Neural cell (in vitro differentiated cells): ENCODE measurements around the gene PLA2G2D. TPM values are rescaled to one million over a fixed set of nuclear protein-coding genes. Genes with fewer than 3 reads are reported as not detected.

Source experiments
- H2AFZ ChIP-seq: fragments of 200-600, 300-800 bp; sonication (generic), shearing (Covaris generic); 2 replicates; pipeline ENCODE4 v1.6.0; 2014; ENCODE audit warnings: low read depth, mild to moderate bottlenecking, antibody characterized with exemption, low read length, moderate library complexity
- H3F3A ChIP-seq: fragments of 200-600 bp; shearing (Covaris generic); 2 replicates; pipeline ENCODE4 v1.6.1; 2016; ENCODE audit warnings: mild to moderate bottlenecking, moderate library complexity, mixed read lengths, antibody characterized with exemption, low read length; ENCODE audit not compliant: insufficient read depth, poor library complexity, severe bottlenecking
- H3K27ac ChIP-seq: fragments of 200-600, 300-800 bp; sonication (generic), shearing (Covaris generic); 2 replicates; pipeline ENCODE4 v1.5.1; 2014; ENCODE audit warnings: mild to moderate bottlenecking, low read length, moderate library complexity
- H3K27me3 ChIP-seq: fragments of 300-800, 200-600 bp; sonication (generic), shearing (Covaris generic); 2 replicates; pipeline ENCODE4 v1.6.0; 2014; ENCODE audit warnings: mild to moderate bottlenecking, low read depth, low read length, moderate library complexity; ENCODE audit not compliant: insufficient read depth
- H3K36me3 ChIP-seq: fragments of 300-800, 200-600 bp; sonication (generic), shearing (Covaris generic); 2 replicates; pipeline ENCODE4 v1.5.1; 2014; ENCODE audit warnings: mild to moderate bottlenecking, antibody characterized with exemption, low read length, moderate library complexity; ENCODE audit not compliant: insufficient read depth
- H3K4me2 ChIP-seq: fragments of 300-800, 200-600 bp; sonication (generic), shearing (Covaris generic); 2 replicates; pipeline ENCODE4 v1.6.0; 2014; ENCODE audit warnings: mild to moderate bottlenecking, low read length
- H3K4me3 ChIP-seq: fragments of 300-800, 200-600 bp; sonication (generic), shearing (Covaris generic); 2 replicates; pipeline ENCODE4 v1.5.1; 2014; ENCODE audit warnings: mild to moderate bottlenecking, low read length, moderate library complexity
- H3K79me2 ChIP-seq: fragments of 200-600 bp; shearing (Covaris generic); replicated peaks from 2 replicates; pipeline ENCODE4 v1.6.0; 2014; ENCODE audit warnings: mild to moderate bottlenecking, low read length, moderate library complexity; ENCODE audit not compliant: insufficient read depth
- H3K9ac ChIP-seq: fragments of 300-800, 200-600 bp; sonication (generic), shearing (Covaris generic); 2 replicates; pipeline ENCODE4 v1.6.1; 2016; ENCODE audit warnings: mild to moderate bottlenecking, low read length, mixed read lengths
- H3K9me2 ChIP-seq: fragments of 200-600 bp; shearing (Covaris generic); 2 replicates; pipeline ENCODE4 v1.6.1; 2016; ENCODE audit warnings: mild to moderate bottlenecking, low read length, mixed read lengths; ENCODE audit not compliant: insufficient read depth
- H3K9me3 ChIP-seq: fragments of 200-600, 300-800 bp; sonication (generic), shearing (Covaris generic); 2 replicates; pipeline ENCODE4 v1.6.1; 2016; ENCODE audit warnings: mild to moderate bottlenecking, mixed run types, low read length, moderate library complexity, mixed read lengths
- H4K20me1 ChIP-seq: fragments of 200-600 bp; shearing (Covaris generic); 2 replicates; pipeline ENCODE4 v1.6.1; 2016; ENCODE audit warnings: mild to moderate bottlenecking, mixed run types; ENCODE audit not compliant: insufficient read depth
- CTCF ChIP-seq: fragments of 450-650 bp; IDR thresholded peaks from 2 replicates; pipeline ENCODE4 v1.5.1; 2014; ENCODE audit warnings: antibody characterized with exemption, mild to moderate bottlenecking, moderate library complexity; ENCODE audit not compliant: poor library complexity, severe bottlenecking
- EP300 ChIP-seq: fragments of 450-650 bp; conservative IDR thresholded peaks from 2 replicates; pipeline ENCODE4 v1.6.1; 2014; ENCODE audit warnings: antibody characterized with exemption, mild to moderate bottlenecking, moderate library complexity; ENCODE audit not compliant: poor library complexity, severe bottlenecking
- EZH2 ChIP-seq: fragments of 200-600, 300-800 bp; shearing (Covaris generic), sonication (generic); IDR thresholded peaks from 2 replicates; pipeline ENCODE4 v1.6.1; 2014; ENCODE audit warnings: antibody characterized with exemption, low read length, borderline replicate concordance, mild to moderate bottlenecking; ENCODE audit not compliant: insufficient read depth, poor library complexity, severe bottlenecking
- MXI1 ChIP-seq: fragments of 450-650 bp; conservative IDR thresholded peaks from 2 replicates; pipeline ENCODE4 v1.6.1; 2014; ENCODE audit warnings: antibody characterized with exemption, mild to moderate bottlenecking; ENCODE audit not compliant: poor library complexity, severe bottlenecking
- POLR2AphosphoS5 ChIP-seq: IDR thresholded peaks from 2 replicates; pipeline ENCODE4 v1.6.1; 2012
- RAD21 ChIP-seq: fragments of 450-650 bp; conservative IDR thresholded peaks from 2 replicates; pipeline ENCODE4 v1.6.1; 2014; ENCODE audit warnings: antibody characterized with exemption, mild to moderate bottlenecking, moderate library complexity
- SMC3 ChIP-seq: fragments of 450-650 bp; conservative IDR thresholded peaks from 2 replicates; pipeline ENCODE4 v1.6.1; 2014; ENCODE audit warnings: antibody characterized with exemption, mild to moderate bottlenecking, moderate library complexity; ENCODE audit not compliant: poor library complexity
- TAF1 ChIP-seq: IDR thresholded peaks from 2 replicates; pipeline ENCODE4 v1.6.1; 2012; ENCODE audit warnings: low read depth
- polyA plus RNA-seq: library from polyadenylated mRNA; depleted of rRNA; stranded (reverse); fragments of >200 nt; gene quantifications from 2 replicates; pipeline ENCODE4 v1.2.3, GENCODE V29; 2014
- TF ChIP-seq, protein P1 (sequence below): IDR thresholded peaks from 2 replicates; pipeline ENCODE4 v1.6.1; 2012; ENCODE audit warnings: borderline replicate concordance

PLA2G2D gene
- polyA plus RNA-seq, 1 donor from 2014 or later: not detected

DNA sequence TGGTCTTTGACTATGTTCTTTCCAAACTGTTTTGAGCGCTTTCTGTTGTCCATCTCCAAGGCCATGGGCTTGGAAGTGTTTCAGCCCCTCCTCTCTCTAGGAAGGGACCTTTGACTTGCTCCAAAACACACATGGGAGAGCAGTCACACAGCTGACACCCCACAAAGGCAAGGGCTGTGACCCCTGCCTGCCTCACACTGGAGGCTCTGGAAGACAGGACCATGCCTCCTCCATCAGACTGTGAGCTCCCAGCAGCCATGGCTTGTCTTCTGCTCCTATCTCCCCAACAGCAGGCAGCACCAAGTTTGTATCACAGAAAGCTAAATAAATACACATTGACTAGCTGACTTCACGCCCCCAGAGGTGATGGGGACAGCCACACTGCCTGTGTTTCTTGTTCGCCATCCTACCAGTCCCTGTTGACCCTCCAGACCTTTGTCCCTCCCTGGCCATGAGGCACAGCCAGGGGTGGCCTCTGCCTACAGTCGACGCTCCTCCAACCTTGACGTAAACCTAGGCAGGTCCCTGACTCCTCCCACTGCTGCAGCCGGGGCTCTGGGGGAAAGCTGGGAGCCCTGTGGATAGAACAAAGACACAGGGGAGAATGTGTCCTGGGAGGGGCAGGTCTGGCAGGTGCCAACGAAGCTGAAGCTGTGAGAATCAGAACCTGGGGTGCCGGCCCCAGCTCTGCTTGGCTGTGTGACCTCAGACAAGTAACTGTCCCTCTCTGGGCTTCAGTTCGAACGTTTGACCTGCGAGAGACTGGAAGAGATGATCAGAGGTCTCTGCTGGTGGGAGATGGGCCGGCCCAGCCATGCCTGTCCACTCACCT lies 24.6 kb upstream of the PLA2G2D start:
- no peaks in the 10 kb centered on the region for H3K27me3 ChIP-seq
- no peaks in the 10 kb centered on the region for H3K36me3 ChIP-seq
- H3K4me3 ChIP-seq: no peak overlapping the region
- no peak overlapping the region for H3K27ac ChIP-seq
- no peak for TF ChIP-seq SMC3
- TF ChIP-seq CTCF: no peak
- TF ChIP-seq, protein P1, sequence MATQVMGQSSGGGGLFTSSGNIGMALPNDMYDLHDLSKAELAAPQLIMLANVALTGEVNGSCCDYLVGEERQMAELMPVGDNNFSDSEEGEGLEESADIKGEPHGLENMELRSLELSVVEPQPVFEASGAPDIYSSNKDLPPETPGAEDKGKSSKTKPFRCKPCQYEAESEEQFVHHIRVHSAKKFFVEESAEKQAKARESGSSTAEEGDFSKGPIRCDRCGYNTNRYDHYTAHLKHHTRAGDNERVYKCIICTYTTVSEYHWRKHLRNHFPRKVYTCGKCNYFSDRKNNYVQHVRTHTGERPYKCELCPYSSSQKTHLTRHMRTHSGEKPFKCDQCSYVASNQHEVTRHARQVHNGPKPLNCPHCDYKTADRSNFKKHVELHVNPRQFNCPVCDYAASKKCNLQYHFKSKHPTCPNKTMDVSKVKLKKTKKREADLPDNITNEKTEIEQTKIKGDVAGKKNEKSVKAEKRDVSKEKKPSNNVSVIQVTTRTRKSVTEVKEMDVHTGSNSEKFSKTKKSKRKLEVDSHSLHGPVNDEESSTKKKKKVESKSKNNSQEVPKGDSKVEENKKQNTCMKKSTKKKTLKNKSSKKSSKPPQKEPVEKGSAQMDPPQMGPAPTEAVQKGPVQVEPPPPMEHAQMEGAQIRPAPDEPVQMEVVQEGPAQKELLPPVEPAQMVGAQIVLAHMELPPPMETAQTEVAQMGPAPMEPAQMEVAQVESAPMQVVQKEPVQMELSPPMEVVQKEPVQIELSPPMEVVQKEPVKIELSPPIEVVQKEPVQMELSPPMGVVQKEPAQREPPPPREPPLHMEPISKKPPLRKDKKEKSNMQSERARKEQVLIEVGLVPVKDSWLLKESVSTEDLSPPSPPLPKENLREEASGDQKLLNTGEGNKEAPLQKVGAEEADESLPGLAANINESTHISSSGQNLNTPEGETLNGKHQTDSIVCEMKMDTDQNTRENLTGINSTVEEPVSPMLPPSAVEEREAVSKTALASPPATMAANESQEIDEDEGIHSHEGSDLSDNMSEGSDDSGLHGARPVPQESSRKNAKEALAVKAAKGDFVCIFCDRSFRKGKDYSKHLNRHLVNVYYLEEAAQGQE: no peak
- TF ChIP-seq EZH2: no peak
- TF ChIP-seq TAF1: no peak
- TF ChIP-seq EP300: no peak
- TF ChIP-seq RAD21: no peak
- no peak for TF ChIP-seq POLR2AphosphoS5
- no peak for TF ChIP-seq MXI1
- no peaks in the 10 kb centered on the region for H3K79me2 ChIP-seq
- no peak overlapping the region for H3K9ac ChIP-seq
- no peaks in the 10 kb centered on the region for H3K9me3 ChIP-seq
- H3K4me2 ChIP-seq: no peak overlapping the region
- H3K9me2 ChIP-seq: no peaks in the 10 kb centered on the region
- H3F3A ChIP-seq: no peaks in the 10 kb centered on the region
- no peak overlapping the region for H2AFZ ChIP-seq
- no peaks in the 10 kb centered on the region for H4K20me1 ChIP-seq

DNA sequence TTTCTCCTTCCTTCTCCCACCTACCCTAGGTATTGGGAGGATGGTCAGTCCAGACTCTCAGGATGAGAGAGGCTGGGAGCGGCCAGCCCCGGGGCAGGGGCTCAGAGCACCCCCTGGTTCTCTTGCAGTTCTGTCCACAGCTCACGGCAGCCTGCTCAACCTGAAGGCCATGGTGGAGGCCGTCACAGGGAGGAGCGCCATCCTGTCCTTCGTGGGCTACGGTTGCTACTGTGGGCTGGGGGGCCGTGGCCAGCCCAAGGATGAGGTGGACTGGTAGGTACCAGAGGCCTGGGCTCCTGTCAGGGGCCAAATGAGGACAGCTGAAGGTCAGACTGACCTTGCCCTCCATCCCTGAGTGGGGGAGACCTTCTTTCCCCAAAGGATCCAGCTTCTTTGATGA lies 24.0 kb upstream of the PLA2G2D start:
- no peaks in the 10 kb centered on the region for H3K9me3 ChIP-seq

More for the DNA sequence above, 24.0 kb upstream of the PLA2G2D start:
- no peaks in the 10 kb centered on the region for H3K79me2 ChIP-seq
- no peaks in the 10 kb centered on the region for H3K27me3 ChIP-seq
- H3F3A ChIP-seq: no peaks in the 10 kb centered on the region
- H3K4me2 ChIP-seq: no peak overlapping the region
- no peaks in the 10 kb centered on the region for H3K36me3 ChIP-seq
- H3K27ac ChIP-seq: no peak overlapping the region
- no peak overlapping the region for H2AFZ ChIP-seq
- H4K20me1 ChIP-seq: no peaks in the 10 kb centered on the region
- no peaks in the 10 kb centered on the region for H3K9me2 ChIP-seq
- no peak overlapping the region for H3K4me3 ChIP-seq
- no peak for TF ChIP-seq EZH2
- no peak for TF ChIP-seq TAF1
- TF ChIP-seq RAD21: no peak
- TF ChIP-seq CTCF: no peak
- no peak for TF ChIP-seq POLR2AphosphoS5
- no peak for TF ChIP-seq SMC3
- no peak overlapping the region for H3K9ac ChIP-seq
